ENCODE measurements around the gene FGFBP2.

- no peak for TF ChIP-seq CTCF (conservative IDR thresholded peaks at IDR 0.05; ENCODE audit: low read length)
- no peak for TF ChIP-seq EZH2phosphoT487 (IDR thresholded peaks at IDR 0.05; ENCODE audit: borderline replicate concordance)
These were observed 43.9 kb upstream of the FGFBP2 start for GRCh38 chr4:16006771-16007446.

All from Loucy (cell line).